Stromal cell of bone marrow (primary cell): ENCODE measurements around the gene SSNA1.

Source experiments
- DNase-seq: peaks from one replicate; pipeline ENCODE4 v3.0.0-alpha.2; 2012; ENCODE audit warnings: low read depth

SSNA1 gene

GRCh38 chr9:137188490-137189296 is at the start of gene SSNA1, which contains the start of gene ANAPC2:
TSS of gene SSNA1 (plus strand) at chr9:137188676. CDS start at chr9:137188727, 51 bp downstream.
TSS of gene ANAPC2 (minus strand) at chr9:137188560. CDS start at chr9:137188532, 28 bp downstream.
- DNase-seq = peak; percentile 83

GRCh38 chr9:137138722-137139467 is 49.6 kb upstream of the SSNA1 start, which contains the start of gene GRIN1:
TSS of gene GRIN1 (plus strand) at chr9:137139154. CDS start at chr9:137139487, 333 bp downstream.
- no peak for DNase-seq

GRCh38 chr9:137139468-137140150 is 48.9 kb upstream of the SSNA1 start:
- no peak for DNase-seq

- DNase-seq = no peak
These were observed 48.1 kb upstream of the SSNA1 start for GRCh38 chr9:137140151-137141012.

- DNase-seq = no peak
These were observed 47.2 kb upstream of the SSNA1 start for GRCh38 chr9:137141050-137141810.

GRCh38 chr9:137141976-137142936 is 46.2 kb upstream of the SSNA1 start:
- DNase-seq = no peak

GRCh38 chr9:137143459-137143858 is 45.0 kb upstream of the SSNA1 start:
- no peak for DNase-seq

GRCh38 chr9:137145731-137146526 is 42.5 kb upstream of the SSNA1 start:
- no peak for DNase-seq

GRCh38 chr9:137146527-137146918 is 42.0 kb upstream of the SSNA1 start:
- no peak for DNase-seq

- no peak for DNase-seq
These were observed 41.2 kb upstream of the SSNA1 start for GRCh38 chr9:137147091-137147792.

- DNase-seq = no peak
These were observed 40.7 kb upstream of the SSNA1 start for GRCh38 chr9:137147793-137148160.

GRCh38 chr9:137148242-137148641 is 40.2 kb upstream of the SSNA1 start:
- no peak for DNase-seq

- DNase-seq = no peak
These were observed 39.8 kb upstream of the SSNA1 start for GRCh38 chr9:137148661-137149060.

- no peak for DNase-seq
These were observed 39.1 kb upstream of the SSNA1 start for GRCh38 chr9:137149363-137149762.

- DNase-seq = no peak
These were observed 38.4 kb upstream of the SSNA1 start for GRCh38 chr9:137149942-137150616.

- no peak for DNase-seq
These were observed 37.6 kb upstream of the SSNA1 start for GRCh38 chr9:137150617-137151457.
